ENCODE measurements around the gene NYNRIN.
"Not testable (repeated sequence)": the region's sequence is repeated elsewhere in the genome, so short reads cannot be mapped to it uniquely, and the experiment has no call there.

Gene NYNRIN

DNA sequence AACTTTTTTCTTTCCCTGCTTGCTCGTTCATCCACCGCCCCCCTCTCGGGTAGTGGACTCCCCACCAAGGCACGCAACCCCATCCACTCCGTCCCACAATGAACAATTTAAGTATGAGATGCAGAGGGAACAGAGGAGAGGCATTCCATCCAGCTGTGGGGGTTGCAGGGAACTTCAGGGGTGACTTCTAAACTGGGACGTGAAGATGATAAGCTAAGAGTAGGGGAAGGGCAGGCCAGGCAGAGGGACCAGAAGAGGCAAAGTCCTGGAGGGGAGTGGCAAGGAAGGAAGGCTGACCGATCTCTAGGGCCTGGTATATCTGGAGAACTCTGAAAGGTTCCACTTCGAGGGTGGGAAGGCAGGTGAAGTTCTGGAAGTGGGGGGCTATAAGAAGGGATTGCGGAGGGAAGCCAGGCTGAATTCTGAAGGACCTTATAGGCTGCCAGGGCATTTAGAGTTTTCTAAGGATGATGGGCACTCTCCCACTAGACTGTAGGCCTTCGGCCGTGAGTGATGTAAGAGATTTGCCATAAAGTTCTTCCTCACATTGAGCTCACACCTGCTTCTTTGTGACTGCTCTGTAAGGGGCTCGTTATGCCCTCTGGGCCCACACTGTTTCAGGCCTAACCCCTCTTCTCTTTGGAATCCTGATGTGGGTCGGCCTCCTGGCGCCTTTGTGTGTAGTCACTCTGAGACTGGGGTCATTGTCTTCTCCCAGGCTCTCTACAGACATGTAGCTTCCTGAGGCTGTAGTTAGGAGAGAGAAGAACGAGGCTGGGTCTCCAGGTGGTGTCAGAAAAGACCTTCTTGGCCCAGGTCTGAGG, 18.7 kb upstream of the NYNRIN start:
- WGBS (ENCODE audit: insufficient coverage, insufficient read length) = no CpG with 5 or more reads among the region's 15 CpGs
- Histone ChIP-seq H3K27ac (ENCODE audit: low read length) (no peak overlapping the region), H3K4me1 (ENCODE audit: control insufficient read depth, insufficient read depth, low read length) (peaks cover 3% of the 10 kb centered on the region), H3K36me3 (ENCODE audit: control insufficient read depth, insufficient read depth, low read length) (no peaks in the 10 kb centered on the region), H3K27me3 (ENCODE audit: control insufficient read depth, insufficient read depth, low read length) (no peaks in the 10 kb centered on the region), H3K9me3 (ENCODE audit: control insufficient read depth, insufficient read depth, low read length) (no peaks in the 10 kb centered on the region), H3K4me3 (ENCODE audit: low read length) (no peak overlapping the region)
- no peak for DNase-seq (ENCODE audit: low read depth, low spot score)

DNA sequence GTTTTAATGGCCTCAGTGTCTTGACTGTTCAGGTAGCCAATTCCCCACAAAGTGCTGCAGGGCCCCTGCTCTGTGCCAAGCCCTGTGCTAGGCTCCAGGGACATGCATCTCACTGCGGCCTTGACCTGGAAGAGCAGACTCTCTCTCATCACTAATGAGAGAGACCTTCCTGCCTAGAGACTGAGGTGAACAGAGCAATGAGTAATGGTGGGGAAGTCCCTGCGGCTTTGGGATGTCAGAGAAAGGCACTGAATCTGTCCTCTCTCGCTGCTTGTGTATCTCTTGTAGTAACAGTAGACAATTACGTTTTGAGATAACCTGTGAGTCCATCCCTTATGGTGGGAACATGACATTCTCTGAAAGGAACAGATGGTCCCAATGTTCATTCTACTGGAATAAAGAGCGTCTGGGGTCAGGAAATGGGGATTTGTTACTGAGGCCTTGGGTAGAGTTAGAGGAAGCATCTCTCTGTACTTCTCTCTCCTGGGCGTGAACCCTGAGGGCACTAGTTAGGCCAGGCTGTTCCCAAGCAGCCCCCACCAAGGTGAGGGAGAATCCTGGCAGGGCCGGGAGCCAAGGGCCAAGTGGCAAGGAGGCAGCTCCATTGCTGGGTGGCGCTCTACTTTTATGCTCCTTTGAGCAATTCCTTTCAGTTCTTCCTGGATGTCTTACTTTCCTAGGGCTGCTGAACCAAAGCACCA, 17.3 kb upstream of the NYNRIN start:
- no peak for DNase-seq (ENCODE audit: low read depth, low spot score)
- no CpG with 5 or more reads among the region's 8 CpGs for WGBS (ENCODE audit: insufficient coverage, insufficient read length)
- H3K4me1 ChIP-seq (ENCODE audit: control insufficient read depth, insufficient read depth, low read length) = peaks cover 3% of the 10 kb centered on the region

DNA sequence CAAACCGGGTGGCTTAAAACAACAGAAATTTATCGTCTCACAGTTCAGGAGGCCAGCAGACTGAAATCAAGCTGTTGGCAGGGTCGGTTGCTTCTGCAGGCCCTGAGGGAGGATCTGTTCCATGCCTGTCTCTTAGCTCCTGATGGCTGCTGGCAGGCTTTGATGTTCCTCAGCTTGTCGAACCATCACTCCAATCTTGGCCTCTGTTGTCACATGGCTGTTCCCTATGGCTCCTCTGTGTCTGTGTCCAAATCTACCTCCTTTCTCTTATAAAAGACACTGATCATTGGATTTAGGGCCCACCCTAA, 16.8 kb upstream of the NYNRIN start:
- Histone ChIP-seq H3K36me3 (ENCODE audit: control insufficient read depth, insufficient read depth, low read length) (no peaks in the 10 kb centered on the region), H3K4me1 (ENCODE audit: control insufficient read depth, insufficient read depth, low read length) (peaks cover 1% of the 10 kb centered on the region), H3K27ac (ENCODE audit: low read length) (no peak overlapping the region), H3K4me3 (ENCODE audit: low read length) (no peak overlapping the region), H3K9me3 (ENCODE audit: control insufficient read depth, insufficient read depth, low read length) (no peaks in the 10 kb centered on the region), H3K27me3 (ENCODE audit: control insufficient read depth, insufficient read depth, low read length) (no peaks in the 10 kb centered on the region)
- WGBS (ENCODE audit: insufficient coverage, insufficient read length) = no CpG with 5 or more reads among the region's 4 CpGs
- no peak for DNase-seq (ENCODE audit: low read depth, low spot score)

More for the DNA sequence above, 17.3 kb upstream of the NYNRIN start:
- no peaks in the 10 kb centered on the region for H3K9me3 ChIP-seq (ENCODE audit: control insufficient read depth, insufficient read depth, low read length)
- H3K4me3 ChIP-seq (ENCODE audit: low read length) = no peak overlapping the region
- H3K36me3 ChIP-seq (ENCODE audit: control insufficient read depth, insufficient read depth, low read length) = no peaks in the 10 kb centered on the region
- no peaks in the 10 kb centered on the region for H3K27me3 ChIP-seq (ENCODE audit: control insufficient read depth, insufficient read depth, low read length)
- H3K27ac ChIP-seq (ENCODE audit: low read length) = no peak overlapping the region

DNA sequence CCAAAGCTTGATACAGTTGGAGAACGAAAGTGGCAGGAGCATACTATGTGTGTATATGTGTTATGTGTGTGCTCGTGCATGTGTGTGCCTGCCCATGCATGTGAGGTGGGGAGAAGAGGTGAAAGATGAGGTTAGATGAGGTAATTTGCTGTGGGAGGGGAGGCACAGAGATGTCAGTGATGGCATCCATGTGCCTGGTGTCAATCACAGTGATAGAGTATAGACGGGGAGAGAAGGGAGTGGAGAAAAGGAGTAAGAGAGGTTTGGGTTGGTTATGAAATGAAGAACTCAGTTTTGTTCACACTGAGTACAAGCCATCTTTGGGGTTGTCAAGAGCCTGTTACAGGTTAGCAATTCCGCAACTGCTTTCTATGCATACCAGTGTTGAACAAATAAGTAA, 14.6 kb upstream of the NYNRIN start:
- H3K4me3 ChIP-seq (ENCODE audit: low read length) = no peak overlapping the region
- no peak for DNase-seq (ENCODE audit: low read depth, low spot score)
- no peak overlapping the region for H3K27ac ChIP-seq (ENCODE audit: low read length)
- H3K4me1 ChIP-seq (ENCODE audit: control insufficient read depth, insufficient read depth, low read length) = no peaks in the 10 kb centered on the region; the same call in none of the 2 replicates
- 100% methylated on average over 1 of the region's 4 CpGs for WGBS (ENCODE audit: insufficient coverage, insufficient read length)
- H3K27me3 ChIP-seq (ENCODE audit: control insufficient read depth, insufficient read depth, low read length) = no peaks in the 10 kb centered on the region
- H3K36me3 ChIP-seq (ENCODE audit: control insufficient read depth, insufficient read depth, low read length) = no peaks in the 10 kb centered on the region
- H3K9me3 ChIP-seq (ENCODE audit: control insufficient read depth, insufficient read depth, low read length) = no peaks in the 10 kb centered on the region

DNA sequence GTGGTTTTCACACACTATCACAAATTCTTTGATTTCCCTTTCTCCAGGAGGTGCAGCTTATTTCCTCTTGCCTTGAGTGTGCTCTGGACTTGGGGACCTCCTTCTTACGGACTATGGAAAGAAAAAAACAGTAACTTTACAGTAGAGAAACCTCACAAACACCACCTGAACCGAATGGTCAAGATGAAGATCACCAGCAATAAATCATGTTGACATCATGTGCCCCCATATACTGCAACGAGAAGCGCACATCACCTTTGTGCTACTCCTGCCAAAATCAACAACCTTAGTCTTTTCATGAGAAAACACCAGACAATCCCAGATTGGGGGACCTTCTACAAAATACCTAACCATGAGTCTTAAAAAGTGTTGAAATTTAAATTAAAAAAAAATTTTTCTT, 13.3 kb upstream of the NYNRIN start:
- Histone ChIP-seq H3K4me3 (ENCODE audit: low read length) (no peak overlapping the region), H3K9me3 (ENCODE audit: control insufficient read depth, insufficient read depth, low read length) (no peaks in the 10 kb centered on the region), H3K27ac (ENCODE audit: low read length) (no peak overlapping the region), H3K36me3 (ENCODE audit: control insufficient read depth, insufficient read depth, low read length) (no peaks in the 10 kb centered on the region), H3K27me3 (ENCODE audit: control insufficient read depth, insufficient read depth, low read length) (no peaks in the 10 kb centered on the region), H3K4me1 (ENCODE audit: control insufficient read depth, insufficient read depth, low read length) (no peaks in the 10 kb centered on the region; the same call in none of the 2 replicates)
- no peak for DNase-seq (ENCODE audit: low read depth, low spot score)
- no CpG with 5 or more reads among the region's 4 CpGs for WGBS (ENCODE audit: insufficient coverage, insufficient read length)

DNA sequence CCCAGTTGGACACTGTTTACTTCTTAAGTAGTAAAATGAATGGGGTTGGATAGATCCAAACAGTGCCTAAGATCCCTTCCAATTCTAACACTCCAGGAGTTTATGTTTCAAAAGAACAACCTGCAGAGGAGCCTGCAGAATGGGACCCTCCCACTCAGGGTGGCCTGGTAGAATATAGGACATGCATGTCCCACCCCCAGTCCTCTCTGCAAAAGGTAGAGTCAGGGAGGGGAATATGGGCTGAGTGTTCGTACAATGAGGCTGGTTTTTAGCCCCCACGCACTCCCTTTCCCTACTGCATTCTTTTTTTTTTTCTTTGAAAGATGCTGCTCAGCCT, 11.8 kb upstream of the NYNRIN start:
- Histone ChIP-seq H3K27me3 (ENCODE audit: control insufficient read depth, insufficient read depth, low read length) (no peaks in the 10 kb centered on the region), H3K4me3 (ENCODE audit: low read length) (no peak overlapping the region), H3K27ac (ENCODE audit: low read length) (no peak overlapping the region), H3K36me3 (ENCODE audit: control insufficient read depth, insufficient read depth, low read length) (no peaks in the 10 kb centered on the region), H3K4me1 (ENCODE audit: control insufficient read depth, insufficient read depth, low read length) (no peaks in the 10 kb centered on the region), H3K9me3 (ENCODE audit: control insufficient read depth, insufficient read depth, low read length) (no peaks in the 10 kb centered on the region)
- no CpG with 5 or more reads among the region's 2 CpGs for WGBS (ENCODE audit: insufficient coverage, insufficient read length)
- DNase-seq (ENCODE audit: low read depth, low spot score) = no peak

DNA sequence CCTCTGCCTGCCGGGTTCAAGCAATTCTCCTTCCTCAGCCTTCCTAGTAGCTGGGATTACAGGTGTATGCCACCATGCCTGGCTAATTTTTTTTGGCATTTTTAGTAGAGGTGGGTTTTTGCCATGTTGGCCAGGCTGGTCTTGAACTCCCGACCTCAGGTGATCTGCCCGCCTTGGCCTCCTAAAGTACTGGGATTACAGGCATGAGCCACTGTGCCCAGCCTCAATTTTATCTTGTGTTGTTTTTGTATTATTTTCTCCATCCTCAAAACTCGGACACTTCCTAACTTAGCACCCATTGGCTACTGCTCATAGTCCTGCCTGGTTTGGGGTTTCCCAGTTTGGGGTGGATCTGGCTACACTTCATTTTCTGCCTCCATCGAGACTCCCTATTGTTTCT, 11.2 kb upstream of the NYNRIN start:
- not testable (repeated sequence) for H3K27ac ChIP-seq (ENCODE audit: low read length); H3K4me3 ChIP-seq (ENCODE audit: low read length); H3K4me1 ChIP-seq (ENCODE audit: control insufficient read depth, insufficient read depth, low read length); H3K9me3 ChIP-seq (ENCODE audit: control insufficient read depth, insufficient read depth, low read length); H3K27me3 ChIP-seq (ENCODE audit: control insufficient read depth, insufficient read depth, low read length); DNase-seq (ENCODE audit: low read depth, low spot score); H3K36me3 ChIP-seq (ENCODE audit: control insufficient read depth, insufficient read depth, low read length)
- WGBS (ENCODE audit: insufficient coverage, insufficient read length) = no CpG with 5 or more reads among the region's 5 CpGs

DNA sequence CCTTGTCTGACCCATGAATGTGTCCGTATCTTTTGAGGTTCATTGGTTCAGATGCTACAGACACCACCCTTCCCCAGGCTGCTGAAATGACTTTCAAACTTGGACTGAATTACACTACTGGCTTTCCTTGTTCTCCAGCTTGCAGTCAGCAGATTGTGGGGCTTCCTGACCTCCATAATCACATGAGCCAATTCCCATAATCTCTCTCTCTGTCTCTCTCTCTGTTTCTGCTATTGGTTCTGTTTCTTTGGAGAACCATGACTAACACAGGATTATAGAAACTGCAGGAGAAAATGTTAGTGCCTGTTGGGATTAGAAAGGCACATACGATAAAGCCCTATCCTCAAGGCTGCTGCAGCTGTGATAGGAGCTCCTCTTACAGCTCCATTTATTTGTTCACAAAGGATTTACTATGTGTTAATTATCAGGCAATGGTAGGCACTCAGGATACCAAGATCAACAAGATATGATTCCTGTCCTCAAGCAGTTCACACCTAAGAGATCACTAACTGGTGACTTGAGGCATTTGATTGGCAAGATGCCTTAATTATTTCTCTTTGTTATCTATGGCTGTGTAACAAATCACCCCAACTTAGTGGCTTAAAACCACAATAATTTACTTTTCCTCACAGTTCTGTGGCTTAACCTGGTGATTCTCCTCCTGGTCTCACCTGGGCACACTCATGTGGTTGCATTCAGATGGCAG, 10.2 kb upstream of the NYNRIN start:
- H3K27ac ChIP-seq (ENCODE audit: low read length) = no peak overlapping the region
- DNase-seq (ENCODE audit: low read depth, low spot score) = no peak
- no peak overlapping the region for H3K4me3 ChIP-seq (ENCODE audit: low read length)
- H3K9me3 ChIP-seq (ENCODE audit: control insufficient read depth, insufficient read depth, low read length) = no peaks in the 10 kb centered on the region
- WGBS (ENCODE audit: insufficient coverage, insufficient read length) = no CpG with 5 or more reads among the region's 2 CpGs
- H3K27me3 ChIP-seq (ENCODE audit: control insufficient read depth, insufficient read depth, low read length) = no peaks in the 10 kb centered on the region
- H3K36me3 ChIP-seq (ENCODE audit: control insufficient read depth, insufficient read depth, low read length) = no peaks in the 10 kb centered on the region
- H3K4me1 ChIP-seq (ENCODE audit: control insufficient read depth, insufficient read depth, low read length) = 0 out of 2 replicates have a peak, but pooled peaks cover 1% of the 10 kb centered on the region

DNA sequence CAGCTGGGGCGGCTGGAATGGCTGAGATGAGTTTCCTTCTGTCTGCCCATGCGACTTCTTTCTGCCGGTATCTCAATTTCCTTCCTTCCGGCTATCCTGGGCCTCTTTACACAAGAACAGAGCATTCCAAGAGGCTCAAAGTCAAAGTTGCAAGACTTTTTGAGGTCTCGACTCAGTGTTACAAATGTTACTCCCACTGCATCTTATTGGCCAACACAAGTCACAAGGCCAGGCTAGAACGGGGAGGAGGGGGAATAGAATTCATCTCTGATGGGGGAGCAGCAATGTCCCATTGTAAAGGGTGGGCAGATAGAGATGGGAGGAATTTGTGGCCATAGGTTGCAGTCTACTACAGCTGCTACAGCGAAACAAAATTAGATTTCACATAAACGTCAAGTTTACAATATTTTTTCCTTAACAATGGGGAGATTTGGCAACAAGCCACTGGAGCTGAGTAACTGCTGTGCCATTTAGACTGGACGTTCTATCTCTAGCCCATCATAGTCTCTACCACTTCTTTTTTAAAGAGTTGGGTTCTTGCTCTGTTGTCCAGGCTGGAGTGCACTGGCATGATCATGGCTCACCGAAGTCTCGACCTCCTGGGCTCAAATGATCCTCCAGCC, 9.5 kb upstream of the NYNRIN start:
- Histone ChIP-seq H3K4me3 (ENCODE audit: low read length) (no peak overlapping the region), H3K27ac (ENCODE audit: low read length) (no peak overlapping the region), H3K27me3 (ENCODE audit: control insufficient read depth, insufficient read depth, low read length) (no peaks in the 10 kb centered on the region), H3K36me3 (ENCODE audit: control insufficient read depth, insufficient read depth, low read length) (no peaks in the 10 kb centered on the region), H3K9me3 (ENCODE audit: control insufficient read depth, insufficient read depth, low read length) (no peaks in the 10 kb centered on the region), H3K4me1 (ENCODE audit: control insufficient read depth, insufficient read depth, low read length) (0 out of 2 replicates have a peak, but pooled peaks cover 1% of the 10 kb centered on the region)
- no CpG with 5 or more reads among the region's 11 CpGs for whole genome bisulfite sequencing (ENCODE audit: insufficient coverage, insufficient read length)
- no peak for DNase-seq (ENCODE audit: low read depth, low spot score)

DNA sequence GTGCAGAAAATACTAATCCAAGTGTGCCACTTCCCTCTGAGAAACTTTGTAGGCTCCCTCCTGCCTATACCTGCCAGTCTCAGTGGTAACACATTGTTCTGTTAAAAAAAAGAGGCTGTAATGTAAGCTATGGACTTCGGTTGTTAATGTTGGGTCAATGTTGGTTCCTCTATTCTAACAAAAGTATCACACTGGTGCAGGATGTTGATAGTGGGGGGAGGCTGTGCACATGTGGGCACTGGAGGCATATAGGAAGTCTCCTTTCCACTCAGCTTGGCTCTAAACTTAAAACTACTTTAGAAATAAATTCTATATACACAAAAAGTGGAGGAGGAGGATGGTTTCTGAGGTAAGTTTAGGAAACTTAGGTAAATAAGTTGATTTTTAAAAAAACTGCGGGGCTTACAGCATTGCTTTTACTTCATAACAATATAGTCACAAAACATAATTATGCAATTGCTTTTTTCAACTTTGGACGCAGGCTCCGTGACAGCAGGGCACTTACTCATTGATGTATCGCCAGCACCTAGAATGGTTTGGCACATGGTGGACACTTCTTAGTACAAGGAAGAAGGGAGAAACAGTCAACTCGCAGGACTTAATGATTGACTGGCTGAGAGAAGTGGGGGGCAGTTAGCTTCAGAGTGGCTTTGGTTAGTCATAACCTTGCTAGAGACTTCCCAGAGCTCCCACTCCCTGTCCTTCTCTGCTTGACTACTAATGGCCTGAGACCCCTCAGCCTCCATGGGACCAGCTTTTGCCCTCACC, 7.9 kb upstream of the NYNRIN start:
- H3K9me3 ChIP-seq (ENCODE audit: control insufficient read depth, insufficient read depth, low read length) = no peaks in the 10 kb centered on the region
- 0 out of 2 replicates have a peak, but pooled peaks cover 1% of the 10 kb centered on the region for H3K4me1 ChIP-seq (ENCODE audit: control insufficient read depth, insufficient read depth, low read length)
- DNase-seq (ENCODE audit: low read depth, low spot score) = no peak
- H3K27me3 ChIP-seq (ENCODE audit: control insufficient read depth, insufficient read depth, low read length) = no peaks in the 10 kb centered on the region
- no peaks in the 10 kb centered on the region for H3K36me3 ChIP-seq (ENCODE audit: control insufficient read depth, insufficient read depth, low read length)
- H3K4me3 ChIP-seq (ENCODE audit: low read length) = no peak overlapping the region
- no CpG with 5 or more reads among the region's 6 CpGs for WGBS (ENCODE audit: insufficient coverage, insufficient read length)
- no peak overlapping the region for H3K27ac ChIP-seq (ENCODE audit: low read length)

Data from iPS DF 6.9 (cell line).